Activated CD8-positive, alpha-beta T cell treated with anti-CD3 and anti-CD28 coated beads for 36 hours (primary cell): ENCODE results near the gene C1orf56. TPM values are rescaled to one million over a fixed set of nuclear protein-coding genes. Genes with fewer than 3 reads are reported as not detected.
"Not testable (repeated sequence)": the region's sequence is repeated elsewhere in the genome, so short reads cannot be mapped to it uniquely, and the experiment has no call there.

Source experiments
- ATAC-seq: fragments of 200-7000 bp; cut with Tn5 transposase; one replicate; pipeline ENCODE4 v1.10.0; 2021; ENCODE audit warnings: mild to moderate bottlenecking, moderate library complexity
- CTCF ChIA-PET: fragments of 350-600 bp; sonication (Branson Sonifier 250); formaldehyde crosslinking; loops from one replicate; lab custom pipeline; 2021; ENCODE audit warnings: antibody characterized with exemption; lab: Charles Lee
- POLR2A ChIA-PET: fragments of 350-600 bp; sonication (Branson Sonifier 250); formaldehyde crosslinking; loops from one replicate; lab custom pipeline; 2021; ENCODE audit warnings: antibody characterized with exemption; lab: Charles Lee
- DNase-seq: peaks from one replicate; pipeline ENCODE4 v3.0.0-alpha.2; 2020
- H3K27ac Mint-ChIP-seq: one replicate; pipeline ENCODE4 v1.8.0; 2021; ENCODE audit warnings: mild to moderate bottlenecking, mixed read lengths
- H3K27me3 Mint-ChIP-seq: one replicate; pipeline ENCODE4 v1.8.0; 2021; ENCODE audit warnings: mixed read lengths
- H3K36me3 Mint-ChIP-seq: one replicate; pipeline ENCODE4 v1.8.0; 2021; ENCODE audit warnings: low read depth, mixed read lengths
- H3K4me1 Mint-ChIP-seq: one replicate; pipeline ENCODE4 v1.8.0; 2021; ENCODE audit warnings: low read depth, mixed read lengths
- H3K4me3 Mint-ChIP-seq: one replicate; pipeline ENCODE4 v1.8.0; 2021; ENCODE audit warnings: mild to moderate bottlenecking, moderate library complexity, mixed read lengths
- H3K9me3 Mint-ChIP-seq: one replicate; pipeline ENCODE4 v1.8.0; 2021; ENCODE audit warnings: mixed read lengths
- intact Hi-C: fragments of 100-400 bp; cut with micrococcal nuclease; formaldehyde crosslinking; loops from one replicate; pipeline ENCODE4 v1.10.0; 2022
- total RNA-seq, 2 experiments: library from RNA; stranded (reverse); gene quantifications; one replicate each; pipeline ENCODE4 v1.2.3, GENCODE V29; 2021
- TF ChIP-seq, protein P1 (sequence below): fragments of 200-600 bp; IDR thresholded peaks from one replicate; pipeline ENCODE4 v1.8.0; 2022; ENCODE audit warnings: antibody characterized with exemption, mild to moderate bottlenecking

Gene C1orf56
- total RNA-seq, 2 experiments from 2014 or later = 1.4 to 1.9 TPM

DNA sequence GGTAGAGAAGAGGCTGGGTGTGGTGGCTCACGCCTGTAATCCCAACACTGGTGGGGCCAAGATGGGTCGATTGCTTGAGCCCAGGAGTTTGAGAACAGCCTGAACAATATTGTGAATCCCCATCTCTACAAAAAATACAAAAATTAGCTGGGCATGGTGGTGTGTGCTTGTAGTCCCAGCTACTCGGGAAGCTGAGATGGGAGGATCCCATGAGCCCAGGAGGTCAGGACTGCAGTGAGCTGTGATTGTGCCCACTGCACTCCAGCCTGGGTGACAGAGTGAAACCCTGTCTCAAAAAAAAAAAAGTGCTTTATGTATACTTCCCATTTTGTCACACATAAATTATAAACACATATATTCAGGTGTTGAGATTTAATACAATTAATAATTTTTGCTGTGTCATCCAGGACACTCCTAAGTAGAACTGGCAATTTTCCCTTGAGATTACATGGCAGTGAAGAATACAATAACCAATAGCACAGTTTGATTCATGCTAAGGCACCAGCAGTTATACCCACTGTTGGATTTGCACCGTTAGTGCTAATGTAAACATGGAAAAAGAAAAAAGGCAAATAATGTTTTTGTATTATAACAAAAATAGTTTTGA, 38.5 kb downstream of the C1orf56 start:
- H3K4me3 Mint-ChIP-seq = no peak overlapping the region
- no peaks in the 10 kb centered on the region for H3K27me3 Mint-ChIP-seq
- H3K9me3 Mint-ChIP-seq = no peaks in the 10 kb centered on the region
- ChIA-PET CTCF (interaction anchor here (0.6 to 2.7 kb wide), 4 partner anchors 14 to 107 kb away, joined by 4 to 8 read pairs (median 6); partner anchors contain the start of gene TNFAIP8L2), POLR2A (interaction anchor here (1.1 kb wide), 1 partner anchor 10 kb away, joined by 3 read pairs; no protein-coding TSS in a partner anchor)
- TF ChIP-seq, protein P1, sequence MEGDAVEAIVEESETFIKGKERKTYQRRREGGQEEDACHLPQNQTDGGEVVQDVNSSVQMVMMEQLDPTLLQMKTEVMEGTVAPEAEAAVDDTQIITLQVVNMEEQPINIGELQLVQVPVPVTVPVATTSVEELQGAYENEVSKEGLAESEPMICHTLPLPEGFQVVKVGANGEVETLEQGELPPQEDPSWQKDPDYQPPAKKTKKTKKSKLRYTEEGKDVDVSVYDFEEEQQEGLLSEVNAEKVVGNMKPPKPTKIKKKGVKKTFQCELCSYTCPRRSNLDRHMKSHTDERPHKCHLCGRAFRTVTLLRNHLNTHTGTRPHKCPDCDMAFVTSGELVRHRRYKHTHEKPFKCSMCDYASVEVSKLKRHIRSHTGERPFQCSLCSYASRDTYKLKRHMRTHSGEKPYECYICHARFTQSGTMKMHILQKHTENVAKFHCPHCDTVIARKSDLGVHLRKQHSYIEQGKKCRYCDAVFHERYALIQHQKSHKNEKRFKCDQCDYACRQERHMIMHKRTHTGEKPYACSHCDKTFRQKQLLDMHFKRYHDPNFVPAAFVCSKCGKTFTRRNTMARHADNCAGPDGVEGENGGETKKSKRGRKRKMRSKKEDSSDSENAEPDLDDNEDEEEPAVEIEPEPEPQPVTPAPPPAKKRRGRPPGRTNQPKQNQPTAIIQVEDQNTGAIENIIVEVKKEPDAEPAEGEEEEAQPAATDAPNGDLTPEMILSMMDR = no peak
- no peaks in the 10 kb centered on the region for H3K4me1 Mint-ChIP-seq
- no peak overlapping the region for H3K27ac Mint-ChIP-seq
- DNase-seq (no peak), ATAC-seq (no peak)
- peaks cover 2% of the 10 kb centered on the region for H3K36me3 Mint-ChIP-seq
- intact Hi-C loops = no loop called here

DNA sequence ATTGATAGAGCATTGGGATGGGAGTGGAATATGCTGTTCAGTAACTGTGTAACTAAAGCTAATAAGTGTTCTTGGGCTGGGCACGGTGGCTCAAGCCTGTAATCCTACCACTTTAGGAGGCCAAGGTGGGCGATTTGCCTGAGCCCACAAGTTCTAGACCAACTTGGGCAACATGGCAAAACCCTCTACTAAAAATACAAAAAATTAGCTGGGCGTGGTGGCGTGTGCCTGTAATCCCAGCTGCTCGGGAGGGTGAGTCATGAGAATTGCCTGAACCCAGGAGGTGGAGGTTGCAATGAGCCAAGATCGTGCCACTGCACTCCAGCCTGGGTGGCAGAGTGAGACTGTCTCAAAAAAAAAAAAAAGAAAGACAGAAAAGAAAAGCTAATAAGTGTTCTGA, 49.9 kb downstream of the C1orf56 start:
- DNase-seq, H3K27ac Mint-ChIP-seq, H3K36me3 Mint-ChIP-seq, ATAC-seq, intact Hi-C loops, H3K27me3 Mint-ChIP-seq, H3K4me1 Mint-ChIP-seq, H3K4me3 Mint-ChIP-seq, H3K9me3 Mint-ChIP-seq: not testable (repeated sequence)
- CTCF ChIA-PET = interaction anchor here (0.8 to 13.6 kb wide), 2 partner anchors 58 to 93 kb away, joined by 3 to 298 read pairs; partner anchors contain the start of genes TNFAIP8L2 and VPS72
- POLR2A ChIA-PET = interaction anchor here (0.8 to 1.5 kb wide), 3 partner anchors 26 to 41 kb away, joined by 3 to 5 read pairs (median 4); no protein-coding TSS in a partner anchor

DNA sequence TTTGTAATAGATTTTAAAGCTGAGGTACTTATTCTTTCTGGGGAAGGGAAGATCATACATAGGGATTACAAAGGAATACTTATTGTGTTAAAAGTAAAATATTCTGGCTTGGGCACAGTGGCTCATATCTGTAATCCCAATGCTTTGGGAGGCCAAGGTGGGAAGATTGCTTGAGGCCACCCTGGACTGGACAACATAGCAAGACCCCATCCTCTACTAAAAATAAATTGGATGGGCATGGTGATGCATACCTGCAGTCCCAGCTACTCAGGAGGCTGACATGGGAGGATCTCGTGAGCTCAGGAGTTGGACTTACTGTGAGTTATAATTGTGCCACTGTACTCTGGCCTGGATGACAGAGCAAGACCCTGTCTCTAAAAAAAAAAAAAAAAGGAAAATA, 50.6 kb downstream of the C1orf56 start:
- H3K4me3 Mint-ChIP-seq = no peak overlapping the region
- intact Hi-C loops = no loop called here
- ATAC-seq (no peak), DNase-seq (no peak)
- H3K27me3 Mint-ChIP-seq = no peaks in the 10 kb centered on the region
- CTCF ChIA-PET = interaction anchor here (0.8 to 13.6 kb wide), 5 partner anchors 9 to 154 kb away, joined by 3 to 298 read pairs (median 18); partner anchors contain the start of genes TNFAIP8L2 and VPS72
- H3K4me1 Mint-ChIP-seq = no peaks in the 10 kb centered on the region
- no peak overlapping the region for H3K27ac Mint-ChIP-seq
- no peaks in the 10 kb centered on the region for H3K9me3 Mint-ChIP-seq
- POLR2A ChIA-PET = interaction anchor here (1.1 to 1.5 kb wide), 2 partner anchors 26 to 41 kb away, joined by 4 to 5 read pairs; no protein-coding TSS in a partner anchor
- H3K36me3 Mint-ChIP-seq = peaks cover 6% of the 10 kb centered on the region
- TF ChIP-seq, protein P1 = no peak

Other genes starting within 250 kb of the C1orf56 start
- 1 to 10 TPM; 2.9 to 3.6 TPM for gene CTSK, start 239.5 kb upstream of the C1orf56 start, total RNA-seq
- gene ARNT, start 171.2 kb upstream of the C1orf56 start, total RNA-seq = 10 to 100 TPM; 42.3 to 43.0 TPM
- gene CTXND2, start 160.6 kb upstream of the C1orf56 start, total RNA-seq = not detected
- 10 to 100 TPM; 45.1 to 52.3 TPM for gene SETDB1, start 121.4 kb upstream of the C1orf56 start, total RNA-seq
- gene CERS2, start 72.9 kb upstream of the C1orf56 start, total RNA-seq = 100 to 1,000 TPM; 129 to 132 TPM
- under 1 TPM in 1 of 2 experiments, not detected in 1; 0.25 TPM for gene ANXA9, start 65.5 kb upstream of the C1orf56 start, total RNA-seq
- gene MINDY1, start 40.8 kb upstream of the C1orf56 start, total RNA-seq = 10 to 100 TPM; 10.4 TPM
- gene PRUNE1, start 39.3 kb upstream of the C1orf56 start, total RNA-seq = 10 to 100 TPM; 12.4 to 15.7 TPM
- 1 to 10 TPM in 1 of 2 experiments, under 1 TPM in 1; 0.54 to 1.4 TPM for gene BNIPL, start 11.2 kb upstream of the C1orf56 start, total RNA-seq
- gene CDC42SE1, start 11.9 kb downstream of the C1orf56 start, total RNA-seq = 10 to 100 TPM; 86.5 to 92.8 TPM
- 1 to 10 TPM; 4.2 to 4.8 TPM for gene MLLT11, start 12.6 kb downstream of the C1orf56 start, total RNA-seq
- gene GABPB2, start 23.0 kb downstream of the C1orf56 start, total RNA-seq = 10 to 100 TPM; 17.5 to 19.3 TPM
- 1 to 10 TPM; 3.4 to 3.7 TPM for gene SEMA6C, start 98.9 kb downstream of the C1orf56 start, total RNA-seq
- 10 to 100 TPM; 16.1 to 17.5 TPM for gene TNFAIP8L2, start 108.9 kb downstream of the C1orf56 start, total RNA-seq
- gene LYSMD1, start 118.2 kb downstream of the C1orf56 start, total RNA-seq = 1 to 10 TPM; 4.5 TPM
- 10 to 100 TPM; 57.0 to 59.6 TPM for gene SCNM1, start 118.4 kb downstream of the C1orf56 start, total RNA-seq
- 1 to 10 TPM; 1.9 to 2.5 TPM for gene TMOD4, start 128.2 kb downstream of the C1orf56 start, total RNA-seq
- 10 to 100 TPM; 47.4 to 61.0 TPM for gene VPS72, start 142.4 kb downstream of the C1orf56 start, total RNA-seq
- 10 to 100 TPM; 63.1 to 66.1 TPM for gene PIP5K1A, start 150.8 kb downstream of the C1orf56 start, total RNA-seq
- 100 to 1,000 TPM; 203 to 214 TPM for gene PSMD4, start 207.0 kb downstream of the C1orf56 start, total RNA-seq
- 10 to 100 TPM; 27.3 to 29.5 TPM for gene ZNF687, start 234.5 kb downstream of the C1orf56 start, total RNA-seq